Keratinocyte (primary cell): ENCODE measurements around the gene TMEM151B.

Source experiments
- EZH2 ChIP-seq: IDR thresholded peaks from one replicate; pipeline ENCODE4 v1.6.1; 2012; ENCODE audit warnings: inconsistent platforms, mild to moderate bottlenecking, low read length, moderate library complexity
- TF ChIP-seq, protein P1 (sequence below), 3 experiments: IDR thresholded peaks in 1 of 3; conservative IDR thresholded peaks in 1 of 3; optimal IDR thresholded peaks in 1 of 3; 2 replicates in 2 of 3; 3 replicates in 1 of 3; pipeline versions ENCODE3 to v1.5.1; 2011; ENCODE audit warnings: low read length in 3 of 3, mild to moderate bottlenecking in 3 of 3, moderate library complexity in 2 of 3, control low read depth in 1 of 3, inconsistent platforms in 1 of 3; ENCODE audit not compliant: insufficient read depth in 2 of 3; ENCODE audit errors: extremely low read depth in 1 of 3

DNA sequence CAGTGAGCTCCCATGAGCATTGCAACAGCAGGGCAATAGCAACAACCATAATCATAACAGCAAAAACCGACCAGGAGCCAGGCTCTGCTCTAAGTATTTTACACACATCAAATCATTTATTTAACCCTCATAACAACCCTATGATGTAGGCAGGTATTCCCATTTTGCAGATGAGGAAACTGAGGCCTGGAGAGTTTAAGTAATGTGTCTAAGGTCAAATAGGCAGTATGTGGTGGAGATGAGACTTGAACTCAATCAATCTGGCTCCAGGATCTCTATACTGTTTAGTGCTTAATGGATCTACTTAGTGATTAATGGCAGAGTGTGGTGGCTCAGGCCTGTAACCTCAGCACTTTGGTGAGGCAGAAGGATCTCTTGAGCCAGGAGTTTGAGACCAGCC, 3.4 kb downstream of the TMEM151B start:
- TF ChIP-seq, protein P1, sequence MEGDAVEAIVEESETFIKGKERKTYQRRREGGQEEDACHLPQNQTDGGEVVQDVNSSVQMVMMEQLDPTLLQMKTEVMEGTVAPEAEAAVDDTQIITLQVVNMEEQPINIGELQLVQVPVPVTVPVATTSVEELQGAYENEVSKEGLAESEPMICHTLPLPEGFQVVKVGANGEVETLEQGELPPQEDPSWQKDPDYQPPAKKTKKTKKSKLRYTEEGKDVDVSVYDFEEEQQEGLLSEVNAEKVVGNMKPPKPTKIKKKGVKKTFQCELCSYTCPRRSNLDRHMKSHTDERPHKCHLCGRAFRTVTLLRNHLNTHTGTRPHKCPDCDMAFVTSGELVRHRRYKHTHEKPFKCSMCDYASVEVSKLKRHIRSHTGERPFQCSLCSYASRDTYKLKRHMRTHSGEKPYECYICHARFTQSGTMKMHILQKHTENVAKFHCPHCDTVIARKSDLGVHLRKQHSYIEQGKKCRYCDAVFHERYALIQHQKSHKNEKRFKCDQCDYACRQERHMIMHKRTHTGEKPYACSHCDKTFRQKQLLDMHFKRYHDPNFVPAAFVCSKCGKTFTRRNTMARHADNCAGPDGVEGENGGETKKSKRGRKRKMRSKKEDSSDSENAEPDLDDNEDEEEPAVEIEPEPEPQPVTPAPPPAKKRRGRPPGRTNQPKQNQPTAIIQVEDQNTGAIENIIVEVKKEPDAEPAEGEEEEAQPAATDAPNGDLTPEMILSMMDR (optimal IDR thresholded peaks at IDR 0.05 in 1 of 3, IDR thresholded peaks at IDR 0.05 in 1 of 3, conservative IDR thresholded peaks at IDR 0.05 in 1 of 3; ENCODE audit: extremely low read depth in 1 of 3, insufficient read depth in 2 of 3, low read length in 3 of 3) = no peak
- TF ChIP-seq EZH2 = no peak
